Mesodermal cell (in vitro differentiated cells): ENCODE results near the gene EPS8.

Experiments used
- H3K27ac ChIP-seq: 2 replicates; pipeline ENCODE4 v1.7.0; 2013; ENCODE audit warnings: mild to moderate bottlenecking, low read depth, low read length, moderate library complexity; ENCODE audit not compliant: severe bottlenecking
- H3K36me3 ChIP-seq: 2 replicates; pipeline ENCODE4 v1.7.1; 2013; ENCODE audit warnings: mild to moderate bottlenecking, low read length, moderate library complexity; ENCODE audit not compliant: control insufficient read depth, insufficient read depth
- H3K4me1 ChIP-seq: one replicate; pipeline ENCODE4 v1.7.1; 2013; ENCODE audit warnings: mild to moderate bottlenecking, low read length; ENCODE audit not compliant: insufficient read depth, control insufficient read depth, poor library complexity, severe bottlenecking
- H3K4me3 ChIP-seq: 2 replicates; pipeline ENCODE4 v1.7.0; 2013; ENCODE audit warnings: low read length, control low read depth, mild to moderate bottlenecking; ENCODE audit not compliant: insufficient read depth, poor library complexity, severe bottlenecking; ENCODE audit errors: extremely low read depth
- H3K9me3 ChIP-seq: 2 replicates; pipeline ENCODE4 v1.7.1; 2013; ENCODE audit warnings: mild to moderate bottlenecking, low read length, moderate library complexity; ENCODE audit not compliant: control insufficient read depth
- WGBS, 2 experiments: methylation state at CpG; one replicate each; pipeline ENCODE4 v1.1.5; 2013; ENCODE audit warnings: missing lambda C conversion rate in 2 of 2; ENCODE audit not compliant: insufficient coverage in 2 of 2; 5-methylcytosine and 5-hydroxymethylcytosine counted together

EPS8 gene

GRCh38 chr12:15648558-15648957, 140.6 kb downstream of the EPS8 start:
- WGBS, 2 experiments = no CpG with 5 or more reads among the region's 1 CpG
- H3K4me3 ChIP-seq = no peak overlapping the region
- H3K36me3 ChIP-seq = peaks cover 12% of the 10 kb centered on the region
- no peaks in the 10 kb centered on the region for H3K4me1 ChIP-seq
- no peak overlapping the region for H3K27ac ChIP-seq
- no peaks in the 10 kb centered on the region for H3K9me3 ChIP-seq

GRCh38 chr12:15646581-15646980, 142.6 kb downstream of the EPS8 start:
- WGBS, 2 experiments = no CpG with 5 or more reads among the region's 1 CpG
- Histone ChIP-seq H3K27ac (no peak overlapping the region), H3K4me3 (no peak overlapping the region), H3K4me1 (no peaks in the 10 kb centered on the region), H3K9me3 (no peaks in the 10 kb centered on the region), H3K36me3 (peaks cover 12% of the 10 kb centered on the region)

GRCh38 chr12:15644700-15645099, 144.5 kb downstream of the EPS8 start:
- no peaks in the 10 kb centered on the region for H3K9me3 ChIP-seq

GRCh38 chr12:15638231-15638630, 151.0 kb downstream of the EPS8 start:
- WGBS, 2 experiments = no CpG with 5 or more reads among the region's 3 CpGs
- no peak overlapping the region for H3K27ac ChIP-seq
- H3K9me3 ChIP-seq = no peaks in the 10 kb centered on the region
- peaks cover 6% of the 10 kb centered on the region for H3K36me3 ChIP-seq
- no peak overlapping the region for H3K4me3 ChIP-seq
- peaks cover 22% of the 10 kb centered on the region for H3K4me1 ChIP-seq

More at GRCh38 chr12:15644700-15645099, 144.5 kb downstream of the EPS8 start:
- H3K4me3 ChIP-seq = no peak overlapping the region
- H3K36me3 ChIP-seq = peaks cover 18% of the 10 kb centered on the region
- no peaks in the 10 kb centered on the region for H3K4me1 ChIP-seq
- no peak overlapping the region for H3K27ac ChIP-seq

- H3K4me1 ChIP-seq = peaks cover 24% of the 10 kb centered on the region
- H3K36me3 ChIP-seq = peaks cover 6% of the 10 kb centered on the region
- no peak overlapping the region for H3K27ac ChIP-seq
- H3K9me3 ChIP-seq = no peaks in the 10 kb centered on the region
- 100% methylated on average over 1 of the region's 1 CpG for WGBS, 2 experiments
- no peak overlapping the region for H3K4me3 ChIP-seq
These were observed 152.9 kb downstream of the EPS8 start for GRCh38 chr12:15636060-15636890.

GRCh38 chr12:15634010-15634683, 155.0 kb downstream of the EPS8 start:
- Histone ChIP-seq H3K36me3 (no peaks in the 10 kb centered on the region), H3K4me1 (peaks cover 43% of the 10 kb centered on the region), H3K9me3 (no peaks in the 10 kb centered on the region), H3K27ac (peak overlapping the region; percentile 26), H3K4me3 (no peak overlapping the region)
- WGBS, 2 experiments = 95 to 100% methylated on average over 3 to 4 of the region's 4 CpGs

- Histone ChIP-seq H3K27ac (no peak overlapping the region), H3K36me3 (no peaks in the 10 kb centered on the region), H3K4me1 (peaks cover 49% of the 10 kb centered on the region), H3K9me3 (no peaks in the 10 kb centered on the region), H3K4me3 (no peak overlapping the region)
- WGBS, 2 experiments = no CpG with 5 or more reads among the region's 1 CpG
These were observed 156.0 kb downstream of the EPS8 start for GRCh38 chr12:15633201-15633600.

- no peaks in the 10 kb centered on the region for H3K36me3 ChIP-seq
- no peak overlapping the region for H3K4me3 ChIP-seq
- H3K9me3 ChIP-seq = no peaks in the 10 kb centered on the region
- peaks cover 52% of the 10 kb centered on the region for H3K4me1 ChIP-seq
- H3K27ac ChIP-seq = no peak overlapping the region
- 92 to 100% methylated on average over 1 to 2 of the region's 4 CpGs for WGBS, 2 experiments
These were observed 156.5 kb downstream of the EPS8 start for GRCh38 chr12:15632708-15633107.

GRCh38 chr12:15631007-15631715, 158.0 kb downstream of the EPS8 start:
- Histone ChIP-seq H3K4me1 (peaks cover 52% of the 10 kb centered on the region), H3K27ac (peak overlapping the region; percentile 16)
- WGBS, 2 experiments = 93 to 100% methylated on average over 4 to 5 of the region's 6 CpGs

GRCh38 chr12:15629761-15630160, 159.4 kb downstream of the EPS8 start:
- H3K36me3 ChIP-seq = no peaks in the 10 kb centered on the region
- H3K4me3 ChIP-seq = no peak overlapping the region
- no peaks in the 10 kb centered on the region for H3K9me3 ChIP-seq
- H3K4me1 ChIP-seq = peaks cover 47% of the 10 kb centered on the region
- H3K27ac ChIP-seq = peak overlapping the region; percentile 93
- no CpG with 5 or more reads among the region's 3 CpGs for WGBS, 2 experiments

More at GRCh38 chr12:15631007-15631715, 158.0 kb downstream of the EPS8 start:
- Histone ChIP-seq H3K36me3 (no peaks in the 10 kb centered on the region), H3K4me3 (no peak overlapping the region), H3K9me3 (no peaks in the 10 kb centered on the region)
